DMS 273 (cell line): ENCODE results near the gene PROKR2.

Experiments
- DNase-seq: peaks from one replicate; lab custom pipeline; 2025; ENCODE audit not compliant: unreplicated experiment; lab: John Stamatoyannopoulos, UW

Gene PROKR2

GRCh38 chr20:5316188-5317158 lies at the start of gene PROKR2:
Gene PROKR2 (minus strand): TSS chr20:5316954. CDS start chr20:5314369, 2,585 bp downstream.
- peak; percentile 60 for DNase-seq

- DNase-seq = no peak
These were observed 48.3 kb upstream of the PROKR2 start for GRCh38 chr20:5364997-5365597.

- no peak for DNase-seq
These were observed 47.5 kb upstream of the PROKR2 start for GRCh38 chr20:5364136-5364821.

- DNase-seq = no peak
These were observed 46.0 kb upstream of the PROKR2 start for GRCh38 chr20:5362771-5363170.

- no peak for DNase-seq
These were observed 44.4 kb upstream of the PROKR2 start for GRCh38 chr20:5361176-5361575.

- DNase-seq = no peak
These were observed 41.2 kb upstream of the PROKR2 start for GRCh38 chr20:5357946-5358345.

GRCh38 chr20:5356941-5357340 lies 40.2 kb upstream of the PROKR2 start:
- no peak for DNase-seq

GRCh38 chr20:5354901-5355300 lies 38.1 kb upstream of the PROKR2 start:
- no peak for DNase-seq

GRCh38 chr20:5353624-5354496 lies 37.1 kb upstream of the PROKR2 start:
- DNase-seq = no peak

GRCh38 chr20:5349448-5349847 lies 32.7 kb upstream of the PROKR2 start:
- DNase-seq = no peak

GRCh38 chr20:5342021-5342420 lies 25.3 kb upstream of the PROKR2 start:
- DNase-seq = no peak

- no peak for DNase-seq
These were observed 14.6 kb upstream of the PROKR2 start for GRCh38 chr20:5331340-5331739.

GRCh38 chr20:5328268-5328667 lies 11.5 kb upstream of the PROKR2 start:
- no peak for DNase-seq

- no peak for DNase-seq
These were observed 10.6 kb upstream of the PROKR2 start for GRCh38 chr20:5327356-5327755.

- DNase-seq = no peak
These were observed 957 bp downstream of the PROKR2 start for GRCh38 chr20:5315807-5316187.

GRCh38 chr20:5313916-5314315 lies 2.8 kb downstream of the PROKR2 start:
- no peak for DNase-seq

GRCh38 chr20:5312518-5312917 lies 4.2 kb downstream of the PROKR2 start:
- no peak for DNase-seq

GRCh38 chr20:5309971-5310370 lies 6.8 kb downstream of the PROKR2 start:
- DNase-seq = no peak

GRCh38 chr20:5298811-5299210 lies 17.9 kb downstream of the PROKR2 start:
- DNase-seq = no peak

GRCh38 chr20:5297280-5298004 lies 19.3 kb downstream of the PROKR2 start:
- DNase-seq = no peak
